ENCODE results near the gene MFF. TPM values are rescaled to one million over a fixed set of nuclear protein-coding genes. Genes with fewer than 3 reads are reported as not detected.
A peak's percentile ranks its signal among the peaks of the same experiment; 100 is the strongest.

MFF gene, protein sequence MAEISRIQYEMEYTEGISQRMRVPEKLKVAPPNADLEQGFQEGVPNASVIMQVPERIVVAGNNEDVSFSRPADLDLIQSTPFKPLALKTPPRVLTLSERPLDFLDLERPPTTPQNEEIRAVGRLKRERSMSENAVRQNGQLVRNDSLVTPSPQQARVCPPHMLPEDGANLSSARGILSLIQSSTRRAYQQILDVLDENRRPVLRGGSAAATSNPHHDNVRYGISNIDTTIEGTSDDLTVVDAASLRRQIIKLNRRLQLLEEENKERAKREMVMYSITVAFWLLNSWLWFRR
- total RNA-seq (2014; rRNA removed): 85.6 and 103 TPM in 2 replicates
- Bru-seq, nascent RNA: percentile 89 among the genes with signal in this experiment
- percentile 82 among the genes with signal in this experiment for BruChase-seq, experiment 1, labeled RNA remaining after a 6-hour chase
- BruChase-seq, experiment 2, labeled RNA remaining after a 2-hour chase: percentile 88 among the genes with signal in this experiment
- long read RNA-seq, transcript MFF-201 (9 exons, 2,004 nt): major isoform, 18 of 109 reads
- long read RNA-seq, transcript MFF-219 (5 exons, 820 nt): minor isoform, 5 of 109 reads
- long read RNA-seq, transcript MFF-205 (7 exons, 1,085 nt): minor isoform, 14 of 109 reads
- long read RNA-seq, transcript MFF-220 (2 exons, 660 nt): minor isoform, 6 of 109 reads
- long read RNA-seq, partial matches to known transcripts: 6 of 109 reads
- long read RNA-seq, other reads (novel, unspliced or antisense): 49 of 109 reads

DNA sequence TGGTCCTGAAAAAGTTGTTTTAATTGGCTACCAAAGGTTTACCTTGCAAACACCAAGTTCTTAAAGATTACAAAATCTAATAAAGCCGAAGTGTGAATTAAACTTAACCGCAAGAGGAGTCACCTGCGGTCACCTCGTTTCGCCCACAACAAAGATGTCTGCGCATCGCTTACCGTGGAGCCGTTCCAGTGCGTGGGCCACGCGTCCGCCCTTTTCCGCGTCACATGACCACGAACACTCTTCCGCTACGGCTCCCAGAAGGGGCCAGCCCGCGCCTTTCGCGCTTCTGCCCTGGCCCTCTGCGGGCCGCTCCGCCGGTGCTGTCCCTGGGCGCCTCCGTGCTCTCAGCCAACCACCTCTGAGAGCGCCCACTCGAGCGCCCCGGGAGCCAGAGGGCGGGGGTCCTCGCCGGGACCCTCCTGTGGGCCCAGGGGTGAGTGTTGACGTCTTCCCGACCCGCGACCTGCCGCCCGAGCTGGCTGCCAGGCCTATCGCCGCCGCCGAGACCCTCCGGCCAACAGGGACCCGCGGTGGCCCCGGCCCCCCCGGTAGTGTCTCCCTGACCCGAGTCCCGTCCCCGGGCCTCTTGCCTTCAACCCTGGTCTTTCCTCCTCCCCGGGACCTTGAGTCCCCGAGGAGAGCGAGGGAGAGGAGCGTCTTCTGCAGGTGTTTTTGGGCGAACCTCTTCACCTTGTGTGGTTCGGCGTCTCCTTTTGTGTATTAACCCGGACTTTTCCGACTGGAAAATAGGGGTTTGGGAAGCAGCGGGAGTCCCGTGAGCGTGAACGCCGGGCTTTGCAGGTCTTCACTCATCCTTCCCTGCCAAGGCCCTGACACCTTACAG, at the start of gene MFF:
TSS of gene MFF (plus strand) at position 257 of the 844 bp plus-strand sequence. CDS start 5,415 bp downstream, outside the sequence.
- intact Hi-C loops (cut with micrococcal nuclease): loop anchor here (1.0 to 2.0 kb wide), 2 partner anchors 87 to 194 kb away; no protein-coding TSS in a partner anchor
- peak within 1 kb of the TSS; percentile 59 for H3K27ac ChIP-seq (ENCODE audit: low read length)
- H3K9me3 ChIP-seq (ENCODE audit: low read length): no peaks in the 10 kb centered on the region
- H3K79me2 ChIP-seq (ENCODE audit: low read length): peaks cover 50% of the 10 kb centered on the region
- H3K9me2 ChIP-seq (replicated peaks; ENCODE audit: low read length): no peaks in the 10 kb centered on the region
- no peaks in the 10 kb centered on the region for H3F3A ChIP-seq (ENCODE audit: low read length, unreplicated experiment)
- H3K4me3 ChIP-seq (ENCODE audit: low read length): peak within 1 kb of the TSS; percentile 86
- ATAC-seq (peak; percentile 82), DNase-seq (peak; percentile 90)
- TF ChIP-seq EZH2 (IDR thresholded peaks at IDR 0.05; ENCODE audit: low read length, unreplicated experiment): no peak
- TF ChIP-seq, protein P1, sequence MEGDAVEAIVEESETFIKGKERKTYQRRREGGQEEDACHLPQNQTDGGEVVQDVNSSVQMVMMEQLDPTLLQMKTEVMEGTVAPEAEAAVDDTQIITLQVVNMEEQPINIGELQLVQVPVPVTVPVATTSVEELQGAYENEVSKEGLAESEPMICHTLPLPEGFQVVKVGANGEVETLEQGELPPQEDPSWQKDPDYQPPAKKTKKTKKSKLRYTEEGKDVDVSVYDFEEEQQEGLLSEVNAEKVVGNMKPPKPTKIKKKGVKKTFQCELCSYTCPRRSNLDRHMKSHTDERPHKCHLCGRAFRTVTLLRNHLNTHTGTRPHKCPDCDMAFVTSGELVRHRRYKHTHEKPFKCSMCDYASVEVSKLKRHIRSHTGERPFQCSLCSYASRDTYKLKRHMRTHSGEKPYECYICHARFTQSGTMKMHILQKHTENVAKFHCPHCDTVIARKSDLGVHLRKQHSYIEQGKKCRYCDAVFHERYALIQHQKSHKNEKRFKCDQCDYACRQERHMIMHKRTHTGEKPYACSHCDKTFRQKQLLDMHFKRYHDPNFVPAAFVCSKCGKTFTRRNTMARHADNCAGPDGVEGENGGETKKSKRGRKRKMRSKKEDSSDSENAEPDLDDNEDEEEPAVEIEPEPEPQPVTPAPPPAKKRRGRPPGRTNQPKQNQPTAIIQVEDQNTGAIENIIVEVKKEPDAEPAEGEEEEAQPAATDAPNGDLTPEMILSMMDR (conservative IDR thresholded peaks at IDR 0.05; ENCODE audit: low read depth, low read length): peak; percentile 54; the same call in 1 of the 2 replicates
- TF ChIP-seq EZH2phosphoT487 (IDR thresholded peaks at IDR 0.05; ENCODE audit: borderline replicate concordance, low read length): no peak
- BruUV-seq (replicated peaks): no TSS peak
- ChIA-PET POLR2A (ENCODE audit: unreplicated experiment) (no interaction called here), CTCF (no interaction called here)
- peak within 1 kb of the TSS; percentile 99 for H2AFZ ChIP-seq (ENCODE audit: low read length)
- H3K27me3 ChIP-seq (ENCODE audit: low read length): no peaks in the 10 kb centered on the region
- H4K20me1 ChIP-seq (ENCODE audit: low read length): 0 out of 2 replicates have a peak, but pooled peaks cover 3% of the 10 kb centered on the region
- peak within 1 kb of the TSS; percentile 88 for H3K4me2 ChIP-seq (ENCODE audit: low read length)
- peak within 1 kb of the TSS; percentile 90 for H3K9ac ChIP-seq (ENCODE audit: low read length)
- no peaks in the 10 kb centered on the region for H3K36me3 ChIP-seq (ENCODE audit: low read depth, low read length)
- peaks cover 31% of the 10 kb centered on the region for H3K4me1 ChIP-seq (ENCODE audit: insufficient read depth, low read length)

DNA sequence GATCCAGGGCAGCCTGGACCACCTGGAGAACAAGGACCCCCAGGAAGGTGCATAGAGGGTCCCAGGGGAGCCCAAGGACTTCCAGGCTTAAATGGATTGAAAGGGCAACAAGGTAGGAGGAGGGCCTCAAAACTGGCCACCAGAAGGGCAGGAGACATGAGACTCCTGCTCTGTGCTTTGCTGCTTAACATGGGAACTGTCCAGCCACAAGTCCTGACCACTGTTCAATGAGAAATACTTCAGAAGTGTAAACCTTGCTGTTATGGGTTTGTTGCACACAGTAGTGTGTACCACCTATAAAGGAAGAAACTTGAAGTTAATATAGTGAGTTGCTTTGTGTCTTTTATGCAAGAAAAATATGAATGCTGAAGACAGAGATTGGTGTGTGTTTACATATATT, 44.2 kb upstream of the MFF start:
- Histone ChIP-seq H3K27ac (ENCODE audit: low read length) (no peak overlapping the region), H3K27me3 (ENCODE audit: low read length) (no peaks in the 10 kb centered on the region), H4K20me1 (ENCODE audit: low read length) (no peaks in the 10 kb centered on the region), H3K4me1 (ENCODE audit: insufficient read depth, low read length) (no peaks in the 10 kb centered on the region), H3K9ac (ENCODE audit: low read length) (no peak overlapping the region), H3K4me3 (ENCODE audit: low read length) (no peak overlapping the region), H3K79me2 (ENCODE audit: low read length) (no peaks in the 10 kb centered on the region), H3K9me3 (ENCODE audit: low read length) (no peaks in the 10 kb centered on the region), H3K36me3 (ENCODE audit: low read depth, low read length) (no peaks in the 10 kb centered on the region), H2AFZ (ENCODE audit: low read length) (no peak overlapping the region), H3K4me2 (ENCODE audit: low read length) (no peak overlapping the region), H3K9me2 (replicated peaks; ENCODE audit: low read length) (no peaks in the 10 kb centered on the region), H3F3A (ENCODE audit: low read length, unreplicated experiment) (no peaks in the 10 kb centered on the region)
- TF ChIP-seq, protein P1 (conservative IDR thresholded peaks at IDR 0.05; ENCODE audit: low read depth, low read length): no peak
- TF ChIP-seq EZH2 (IDR thresholded peaks at IDR 0.05; ENCODE audit: low read length, unreplicated experiment) (no peak), EZH2phosphoT487 (IDR thresholded peaks at IDR 0.05; ENCODE audit: borderline replicate concordance, low read length) (no peak)
- no peak for DNase-seq
- intact Hi-C loops (cut with micrococcal nuclease): no loop called here
- BruUV-seq (replicated peaks): no TSS peak
- POLR2A ChIA-PET (ENCODE audit: unreplicated experiment): no interaction called here
- CTCF ChIA-PET: no interaction called here
- 0 out of 2 replicates have a peak, but pooled peaks have one; percentile 27 for ATAC-seq

All from PC-3 (cell line).